ENCODE data around the gene PGA5.

DNA sequence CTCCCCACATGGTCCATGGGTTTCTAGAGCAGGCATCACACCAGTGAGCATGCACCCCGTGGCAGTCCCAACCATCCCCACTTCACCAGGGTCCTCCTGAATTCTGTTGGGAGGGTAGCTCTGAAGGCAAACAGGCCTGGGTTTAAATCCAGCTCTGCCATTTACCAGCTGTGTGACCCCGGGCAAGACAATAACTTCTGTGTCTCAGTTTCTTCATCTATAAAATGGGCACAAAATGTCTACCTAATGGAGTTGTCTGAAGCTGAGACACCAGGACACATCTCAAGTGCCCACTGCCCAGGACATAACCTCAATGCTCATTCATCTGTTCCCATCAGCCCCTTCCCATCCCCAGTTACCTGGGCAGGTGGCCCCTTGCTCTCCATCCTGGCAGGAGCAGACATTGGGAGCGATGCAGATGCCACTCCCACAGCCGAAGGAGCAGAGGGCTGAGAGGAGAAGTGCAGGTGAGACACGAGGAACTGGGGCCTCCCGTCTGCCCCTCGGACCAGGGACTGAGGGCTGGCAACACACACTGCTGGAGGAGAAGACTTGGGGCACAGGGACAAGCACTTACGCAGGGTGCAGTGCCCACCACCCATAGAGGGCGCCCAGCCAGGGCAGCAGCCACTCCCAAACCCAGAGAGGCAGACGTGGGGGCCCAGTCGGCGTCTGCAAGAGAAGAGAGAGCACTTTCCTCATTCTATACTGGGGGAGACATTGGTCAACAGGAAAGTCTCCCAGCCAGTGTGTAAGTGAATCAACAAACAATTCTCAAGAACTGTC, 50.1 kb downstream of the PGA5 start:
- no peak for TF ChIP-seq POLR2A (IDR thresholded peaks at IDR 0.05)
- TF ChIP-seq, protein P1, sequence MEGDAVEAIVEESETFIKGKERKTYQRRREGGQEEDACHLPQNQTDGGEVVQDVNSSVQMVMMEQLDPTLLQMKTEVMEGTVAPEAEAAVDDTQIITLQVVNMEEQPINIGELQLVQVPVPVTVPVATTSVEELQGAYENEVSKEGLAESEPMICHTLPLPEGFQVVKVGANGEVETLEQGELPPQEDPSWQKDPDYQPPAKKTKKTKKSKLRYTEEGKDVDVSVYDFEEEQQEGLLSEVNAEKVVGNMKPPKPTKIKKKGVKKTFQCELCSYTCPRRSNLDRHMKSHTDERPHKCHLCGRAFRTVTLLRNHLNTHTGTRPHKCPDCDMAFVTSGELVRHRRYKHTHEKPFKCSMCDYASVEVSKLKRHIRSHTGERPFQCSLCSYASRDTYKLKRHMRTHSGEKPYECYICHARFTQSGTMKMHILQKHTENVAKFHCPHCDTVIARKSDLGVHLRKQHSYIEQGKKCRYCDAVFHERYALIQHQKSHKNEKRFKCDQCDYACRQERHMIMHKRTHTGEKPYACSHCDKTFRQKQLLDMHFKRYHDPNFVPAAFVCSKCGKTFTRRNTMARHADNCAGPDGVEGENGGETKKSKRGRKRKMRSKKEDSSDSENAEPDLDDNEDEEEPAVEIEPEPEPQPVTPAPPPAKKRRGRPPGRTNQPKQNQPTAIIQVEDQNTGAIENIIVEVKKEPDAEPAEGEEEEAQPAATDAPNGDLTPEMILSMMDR (IDR thresholded peaks at IDR 0.05), result no peak
- TF ChIP-seq EP300 (IDR thresholded peaks at IDR 0.05), result no peak

Data from ovary (tissue), 3 donors.